ENCODE data around the gene ULK4.

The ULK4 gene

GRCh38 chr3:41441139-41441538, 520.8 kb downstream of the ULK4 start:
- Histone ChIP-seq H3K4me3 (ENCODE audit: severe bottlenecking) (no peak overlapping the region), H3K27ac (ENCODE audit: poor library complexity, severe bottlenecking) (no peak overlapping the region), H3K9me3 (ENCODE audit: severe bottlenecking) (no peaks in the 10 kb centered on the region), H3K36me3 (ENCODE audit: low read depth) (no peaks in the 10 kb centered on the region), H3K4me1 (ENCODE audit: insufficient read depth, poor library complexity, severe bottlenecking) (no peaks in the 10 kb centered on the region), H3K27me3 (ENCODE audit: insufficient read depth, poor library complexity, severe bottlenecking) (no peaks in the 10 kb centered on the region)
- DNase-seq (ENCODE audit: low spot score): no peak
- ATAC-seq (ENCODE audit: low read depth): no peak
- no peak for TF ChIP-seq CTCF (IDR thresholded peaks at IDR 0.05; ENCODE audit: poor library complexity, severe bottlenecking)

GRCh38 chr3:41436983-41437382, 524.9 kb downstream of the ULK4 start:
- Histone ChIP-seq H3K27ac (ENCODE audit: poor library complexity, severe bottlenecking) (no peak overlapping the region), H3K36me3 (ENCODE audit: low read depth) (no peaks in the 10 kb centered on the region), H3K4me1 (ENCODE audit: insufficient read depth, poor library complexity, severe bottlenecking) (no peaks in the 10 kb centered on the region), H3K9me3 (ENCODE audit: severe bottlenecking) (no peaks in the 10 kb centered on the region), H3K4me3 (ENCODE audit: severe bottlenecking) (no peak overlapping the region), H3K27me3 (ENCODE audit: insufficient read depth, poor library complexity, severe bottlenecking) (no peaks in the 10 kb centered on the region)
- TF ChIP-seq CTCF (IDR thresholded peaks at IDR 0.05; ENCODE audit: poor library complexity, severe bottlenecking): no peak
- ATAC-seq (ENCODE audit: low read depth) (no peak), DNase-seq (ENCODE audit: low spot score) (no peak)

- ATAC-seq (ENCODE audit: low read depth) (no peak), DNase-seq (ENCODE audit: low spot score) (no peak)
- Histone ChIP-seq H3K9me3 (ENCODE audit: severe bottlenecking) (no peaks in the 10 kb centered on the region), H3K27ac (ENCODE audit: poor library complexity, severe bottlenecking) (no peak overlapping the region), H3K27me3 (ENCODE audit: insufficient read depth, poor library complexity, severe bottlenecking) (no peaks in the 10 kb centered on the region), H3K4me1 (ENCODE audit: insufficient read depth, poor library complexity, severe bottlenecking) (no peaks in the 10 kb centered on the region), H3K36me3 (ENCODE audit: low read depth) (no peaks in the 10 kb centered on the region), H3K4me3 (ENCODE audit: severe bottlenecking) (no peak overlapping the region)
- no peak for TF ChIP-seq CTCF (IDR thresholded peaks at IDR 0.05; ENCODE audit: poor library complexity, severe bottlenecking)
Measured at GRCh38 chr3:41434781-41435180, 527.1 kb downstream of the ULK4 start.

GRCh38 chr3:41431386-41431785, 530.5 kb downstream of the ULK4 start:
- H3K36me3 ChIP-seq (ENCODE audit: low read depth): no peaks in the 10 kb centered on the region
- DNase-seq (ENCODE audit: low spot score): no peak
- no peak overlapping the region for H3K4me3 ChIP-seq (ENCODE audit: severe bottlenecking)
- TF ChIP-seq CTCF (IDR thresholded peaks at IDR 0.05; ENCODE audit: poor library complexity, severe bottlenecking): no peak
- H3K9me3 ChIP-seq (ENCODE audit: severe bottlenecking): no peaks in the 10 kb centered on the region
- no peak overlapping the region for H3K27ac ChIP-seq (ENCODE audit: poor library complexity, severe bottlenecking)
- no peaks in the 10 kb centered on the region for H3K4me1 ChIP-seq (ENCODE audit: insufficient read depth, poor library complexity, severe bottlenecking)
- no peak for ATAC-seq (ENCODE audit: low read depth)
- no peaks in the 10 kb centered on the region for H3K27me3 ChIP-seq (ENCODE audit: insufficient read depth, poor library complexity, severe bottlenecking)

GRCh38 chr3:41430886-41431285, 531.0 kb downstream of the ULK4 start:
- ATAC-seq (ENCODE audit: low read depth): no peak
- no peak for TF ChIP-seq CTCF (IDR thresholded peaks at IDR 0.05; ENCODE audit: poor library complexity, severe bottlenecking)
- Histone ChIP-seq H3K4me1 (ENCODE audit: insufficient read depth, poor library complexity, severe bottlenecking) (no peaks in the 10 kb centered on the region), H3K4me3 (ENCODE audit: severe bottlenecking) (no peak overlapping the region), H3K9me3 (ENCODE audit: severe bottlenecking) (no peaks in the 10 kb centered on the region), H3K27me3 (ENCODE audit: insufficient read depth, poor library complexity, severe bottlenecking) (no peaks in the 10 kb centered on the region), H3K36me3 (ENCODE audit: low read depth) (no peaks in the 10 kb centered on the region), H3K27ac (ENCODE audit: poor library complexity, severe bottlenecking) (no peak overlapping the region)
- DNase-seq (ENCODE audit: low spot score): no peak
